ENCODE measurements around the gene RPS6KA5.

The RPS6KA5 gene

DNA sequence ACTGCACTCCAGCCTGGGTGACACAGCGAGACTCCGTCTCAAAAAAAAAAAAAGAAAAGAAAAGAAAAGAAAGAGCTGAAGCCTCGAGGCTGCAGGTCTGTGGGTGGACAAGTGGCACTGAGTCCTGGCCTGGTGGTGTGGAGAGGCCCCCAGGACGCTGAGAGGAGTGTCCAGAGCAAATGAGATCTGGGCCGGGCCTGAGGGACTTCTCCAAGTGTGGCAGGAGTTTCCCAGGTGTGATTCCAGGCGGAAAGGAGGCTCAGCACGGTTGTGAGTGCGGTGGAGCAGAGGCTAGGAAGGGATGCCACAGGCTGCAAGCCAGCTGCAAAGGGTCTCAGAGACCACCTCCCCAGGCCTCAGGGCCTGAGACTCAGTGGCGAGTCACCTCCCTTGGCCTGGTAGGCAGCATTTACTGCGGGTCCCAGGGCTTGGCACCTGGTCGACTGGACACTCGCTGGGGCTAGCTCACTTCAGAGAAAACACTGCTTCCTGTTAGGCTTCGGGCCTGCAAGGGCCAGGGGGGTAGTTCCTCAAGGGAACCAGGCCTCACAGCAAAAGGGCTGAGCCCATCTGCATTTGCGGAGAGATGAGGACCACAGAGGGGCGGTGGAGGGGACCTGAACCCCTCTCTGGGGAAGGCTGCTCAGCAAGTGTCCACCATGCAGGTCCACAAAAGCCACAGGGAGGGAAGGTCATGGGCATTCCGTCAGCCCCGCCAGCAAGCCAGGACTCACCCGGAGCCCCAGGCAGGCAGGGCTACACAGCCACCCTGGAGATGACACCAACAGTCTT, 256.0 kb downstream of the RPS6KA5 start:
- DNase-seq = no peak

DNA sequence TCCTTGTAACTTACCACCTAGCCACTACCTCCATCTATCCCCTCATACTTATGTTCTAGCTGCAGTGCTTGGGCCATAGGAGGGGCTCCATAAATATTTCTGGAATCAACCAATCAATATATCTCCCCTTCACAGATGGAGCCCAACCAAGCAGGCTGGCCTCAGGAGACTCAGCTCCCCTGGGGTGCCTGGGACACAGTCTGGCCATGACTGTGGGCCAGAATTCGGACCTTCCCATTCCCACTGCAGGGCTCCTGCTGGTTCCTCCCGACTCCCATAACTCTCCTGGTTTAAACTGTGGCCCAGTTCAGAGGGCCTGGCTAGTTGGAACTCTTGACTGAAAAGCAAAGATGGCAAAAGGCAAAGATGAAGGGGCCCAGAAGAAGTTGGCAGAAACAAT, 257.2 kb downstream of the RPS6KA5 start:
- no peak for DNase-seq

DNA sequence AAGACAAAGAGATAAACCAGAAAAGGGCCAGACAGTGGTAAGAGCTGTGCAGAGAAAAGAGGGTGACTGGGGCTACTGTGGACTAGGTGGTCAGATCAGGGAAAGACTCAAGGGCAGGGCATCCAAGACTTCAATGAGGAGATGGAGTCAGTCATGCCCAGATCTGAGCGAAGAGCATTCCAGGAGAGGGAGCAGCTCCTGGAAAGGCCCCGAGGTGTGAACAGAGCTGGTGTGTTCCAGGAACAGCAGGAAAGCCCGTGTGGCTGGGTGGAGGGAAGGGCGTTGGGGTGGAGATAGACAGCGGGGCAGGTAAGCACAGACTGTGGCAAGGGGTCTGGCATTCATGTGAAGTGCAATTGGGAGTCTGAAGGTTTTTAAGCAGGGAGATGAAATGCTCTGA, 261.0 kb downstream of the RPS6KA5 start:
- no peak for DNase-seq

DNA sequence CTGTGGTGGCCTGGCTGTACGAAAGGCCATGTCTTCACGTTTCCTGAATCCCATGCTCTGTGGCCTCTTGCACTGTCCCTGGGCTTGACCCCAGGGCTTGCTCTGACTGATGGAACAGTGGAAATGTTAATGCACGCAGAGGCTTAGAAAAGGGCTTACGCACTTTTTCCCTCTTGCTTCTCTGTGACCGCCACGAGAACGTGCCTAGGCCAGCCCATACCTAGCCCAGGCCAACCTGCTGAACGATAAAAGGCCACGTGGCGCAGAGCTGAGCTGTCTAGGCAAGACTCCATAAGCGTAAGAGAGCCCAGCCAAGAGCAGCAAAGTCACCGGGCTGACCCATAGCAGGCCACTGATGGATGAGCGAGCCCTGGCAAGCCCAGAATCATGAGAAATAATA, 262.5 kb downstream of the RPS6KA5 start:
- no peak for DNase-seq
